Measurements from ENCODE around the gene MRPL38.

Gene MRPL38

GRCh38 chr17:75901727-75902126 is 3.0 kb downstream of the MRPL38 start (continued):
- no peak for TF ChIP-seq ZNF768 (tag by site-specific recombination; IDR thresholded peaks at IDR 0.05)
- no peak for TF ChIP-seq ZSCAN16 (tag by site-specific recombination; IDR thresholded peaks at IDR 0.05)
- TF ChIP-seq ZFP69B (tag by site-specific recombination; IDR thresholded peaks at IDR 0.05) = no peak

- H3K4me1 ChIP-seq (ENCODE audit: control insufficient read depth, insufficient read depth, low read length) = peaks cover 13% of the 10 kb centered on the region
- CTCF ChIA-PET = interaction anchor here (0.7 kb wide), 2 partner anchors 51 to 100 kb away, joined by 3 read pairs; partner anchors contain the start of gene CDK3
- POLR2A ChIA-PET = interaction anchor here (0.7 to 1.2 kb wide), 3 partner anchors 10 to 125 kb away, joined by 3 to 5 read pairs (median 4); partner anchors contain the start of gene WBP2
Observed at GRCh38 chr17:75900691-75901533, 3.8 kb downstream of the MRPL38 start.

DNA sequence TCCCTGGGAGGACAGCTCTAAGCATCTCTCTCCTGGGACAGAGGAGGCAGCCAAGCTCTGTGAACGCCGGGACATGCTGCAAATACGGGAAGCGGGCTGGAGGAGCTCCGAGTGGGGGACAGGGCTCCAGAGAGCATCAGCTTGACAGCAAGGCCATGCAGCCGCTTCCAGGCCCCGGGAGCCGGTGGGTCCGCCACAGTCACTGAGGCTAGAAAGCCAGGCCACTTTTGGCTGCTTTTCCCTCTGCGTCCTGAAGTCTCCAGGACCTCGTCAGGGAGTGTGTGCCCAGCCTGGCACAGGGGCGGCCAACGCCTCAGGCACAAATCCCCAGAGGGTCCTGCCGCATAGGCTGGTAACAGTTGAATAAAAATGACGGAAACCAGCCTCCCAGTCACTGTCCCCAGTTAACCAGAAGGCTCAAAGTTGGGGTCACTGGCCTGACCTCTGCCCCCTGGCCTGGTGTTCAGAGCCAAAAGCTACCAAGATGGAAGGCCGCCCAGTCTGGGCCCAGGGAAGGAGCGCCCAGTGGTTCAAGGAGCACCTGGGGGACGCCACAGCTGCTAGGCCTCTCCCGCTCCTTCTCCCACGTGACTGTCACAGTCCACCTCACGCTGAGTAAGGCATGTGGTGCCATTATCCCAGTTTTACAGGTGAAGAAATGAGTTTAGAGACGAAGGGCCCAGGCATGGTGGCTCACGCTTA is 4.8 kb downstream of the MRPL38 start:
- H3K27ac ChIP-seq (ENCODE audit: extremely low read depth, low read depth, low read length) = peak overlapping the region; percentile 16; the same call in 1 of the 2 replicates
- peaks cover 31 to 58% of the 10 kb centered on the region in 2 experiments for H3K36me3 ChIP-seq (ENCODE audit: control insufficient read depth in 2 of 2, insufficient read depth in 1 of 2, low read length in 2 of 2)
- TF ChIP-seq ZNF704 (tag by site-specific recombination; IDR thresholded peaks at IDR 0.05) (no peak), GFI1B (tag by site-specific recombination; IDR thresholded peaks at IDR 0.05) (no peak), YY2 (tag by site-specific recombination; IDR thresholded peaks at IDR 0.05) (no peak), GLIS2 (tag by site-specific recombination; IDR thresholded peaks at IDR 0.05) (no peak), IKZF3 (tag by site-specific recombination; IDR thresholded peaks at IDR 0.05) (no peak), ZNF280C (tag by site-specific recombination; IDR thresholded peaks at IDR 0.05) (no peak), ZEB2 (tag by site-specific recombination; IDR thresholded peaks at IDR 0.05) (no peak), ZNF416 (tag by site-specific recombination; IDR thresholded peaks at IDR 0.05) (no peak)
- no peaks in the 10 kb centered on the region for H3K9me3 ChIP-seq (ENCODE audit: control insufficient read depth, insufficient read depth, low read depth, low read length)
- POLR2A ChIA-PET = interaction anchor here (0.7 to 1.2 kb wide), 2 partner anchors 9 to 124 kb away, joined by 3 to 5 read pairs; no protein-coding TSS in a partner anchor
- H3K4me3 ChIP-seq (ENCODE audit: low read depth, low read length) = no peak overlapping the region
- CTCF ChIA-PET = interaction anchor here (0.7 to 4.0 kb wide), 5 partner anchors 44 to 105 kb away, joined by 3 to 18 read pairs (median 3); partner anchors contain the start of gene CDK3
- H3K4me1 ChIP-seq (ENCODE audit: control insufficient read depth, insufficient read depth, low read length) = peaks cover 17% of the 10 kb centered on the region

More at GRCh38 chr17:75900691-75901533, 3.8 kb downstream of the MRPL38 start:
- no peaks in the 10 kb centered on the region for H3K9me3 ChIP-seq (ENCODE audit: control insufficient read depth, insufficient read depth, low read depth, low read length)
- H3K4me3 ChIP-seq (ENCODE audit: low read depth, low read length) = no peak overlapping the region
- no peak overlapping the region for H3K27ac ChIP-seq (ENCODE audit: extremely low read depth, low read depth, low read length)
- peaks cover 31 to 58% of the 10 kb centered on the region in 2 experiments for H3K36me3 ChIP-seq (ENCODE audit: control insufficient read depth in 2 of 2, insufficient read depth in 1 of 2, low read length in 2 of 2)
- TF ChIP-seq RBAK (tag by site-specific recombination; IDR thresholded peaks at IDR 0.05) (no peak), ZNF654 (tag by site-specific recombination; IDR thresholded peaks at IDR 0.05; ENCODE audit: low read depth) (no peak), ZNF664 (tag by site-specific recombination; IDR thresholded peaks at IDR 0.05) (no peak)

- ChIA-PET POLR2A (interaction anchor here (2.0 kb wide), 1 partner anchor 119 kb away, joined by 10 read pairs; a partner anchor contains a TSS), CTCF (interaction anchor here (0.6 to 4.0 kb wide), 4 partner anchors 38 to 106 kb away, joined by 3 to 18 read pairs (median 4); no protein-coding TSS in a partner anchor)
- H3K36me3 ChIP-seq (ENCODE audit: control insufficient read depth in 2 of 2, insufficient read depth in 1 of 2, low read length in 2 of 2) = peaks cover 31 to 58% of the 10 kb centered on the region in 2 experiments
- H3K27ac ChIP-seq (ENCODE audit: extremely low read depth, low read depth, low read length) = peak overlapping the region; percentile 16; the same call in 1 of the 2 replicates
- no peak overlapping the region for H3K4me3 ChIP-seq (ENCODE audit: low read depth, low read length)
- TF ChIP-seq, protein P1, sequence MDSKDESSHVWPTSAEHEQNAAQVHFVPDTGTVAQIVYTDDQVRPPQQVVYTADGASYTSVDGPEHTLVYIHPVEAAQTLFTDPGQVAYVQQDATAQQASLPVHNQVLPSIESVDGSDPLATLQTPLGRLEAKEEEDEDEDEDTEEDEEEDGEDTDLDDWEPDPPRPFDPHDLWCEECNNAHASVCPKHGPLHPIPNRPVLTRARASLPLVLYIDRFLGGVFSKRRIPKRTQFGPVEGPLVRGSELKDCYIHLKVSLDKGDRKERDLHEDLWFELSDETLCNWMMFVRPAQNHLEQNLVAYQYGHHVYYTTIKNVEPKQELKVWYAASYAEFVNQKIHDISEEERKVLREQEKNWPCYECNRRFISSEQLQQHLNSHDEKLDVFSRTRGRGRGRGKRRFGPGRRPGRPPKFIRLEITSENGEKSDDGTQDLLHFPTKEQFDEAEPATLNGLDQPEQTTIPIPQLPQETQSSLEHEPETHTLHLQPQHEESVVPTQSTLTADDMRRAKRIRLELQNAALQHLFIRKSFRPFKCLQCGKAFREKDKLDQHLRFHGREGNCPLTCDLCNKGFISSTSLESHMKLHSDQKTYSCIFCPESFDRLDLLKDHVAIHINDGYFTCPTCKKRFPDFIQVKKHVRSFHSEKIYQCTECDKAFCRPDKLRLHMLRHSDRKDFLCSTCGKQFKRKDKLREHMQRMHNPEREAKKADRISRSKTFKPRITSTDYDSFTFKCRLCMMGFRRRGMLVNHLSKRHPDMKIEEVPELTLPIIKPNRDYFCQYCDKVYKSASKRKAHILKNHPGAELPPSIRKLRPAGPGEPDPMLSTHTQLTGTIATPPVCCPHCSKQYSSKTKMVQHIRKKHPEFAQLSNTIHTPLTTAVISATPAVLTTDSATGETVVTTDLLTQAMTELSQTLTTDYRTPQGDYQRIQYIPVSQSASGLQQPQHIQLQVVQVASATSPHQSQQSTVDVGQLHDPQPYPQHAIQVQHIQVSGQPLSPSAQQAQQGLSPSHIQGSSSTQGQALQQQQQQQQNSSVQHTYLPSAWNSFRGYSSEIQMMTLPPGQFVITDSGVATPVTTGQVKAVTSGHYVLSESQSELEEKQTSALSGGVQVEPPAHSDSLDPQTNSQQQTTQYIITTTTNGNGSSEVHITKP (tag by site-specific recombination; IDR thresholded peaks at IDR 0.05) = no peak
- TF ChIP-seq ZBTB6 (tag by site-specific recombination; IDR thresholded peaks at IDR 0.05) = peak; percentile 53; the same call in 1 of the 2 replicates
- no peak for TF ChIP-seq BCL11A (tag by site-specific recombination; IDR thresholded peaks at IDR 0.05; ENCODE audit: low read depth)
- TF ChIP-seq ZNF571 (tag by site-specific recombination; IDR thresholded peaks at IDR 0.05) = no peak
- TF ChIP-seq ZNF701 (tag by site-specific recombination; IDR thresholded peaks at IDR 0.05) = no peak
- H3K9me3 ChIP-seq (ENCODE audit: control insufficient read depth, insufficient read depth, low read depth, low read length) = no peaks in the 10 kb centered on the region
- peaks cover 17% of the 10 kb centered on the region for H3K4me1 ChIP-seq (ENCODE audit: control insufficient read depth, insufficient read depth, low read length)
Observed at GRCh38 chr17:75899353-75899752, 5.3 kb downstream of the MRPL38 start.
